Endothelial cell (in vitro differentiated cells): Measurements from ENCODE around the gene DROSHA. TPM values are rescaled to one million over a fixed set of nuclear protein-coding genes. Genes with fewer than 3 reads are reported as not detected.

Experiments used
- DNase-seq: peaks from one replicate; pipeline ENCODE4 v3.0.0; 2021; ENCODE audit warnings: low spot score
- H3K27ac Mint-ChIP-seq: one replicate; pipeline ENCODE4 v1.8.0; 2021; ENCODE audit warnings: mixed read lengths, inconsistent platforms; ENCODE audit not compliant: unreplicated experiment
- H3K27me3 Mint-ChIP-seq: one replicate; pipeline ENCODE4 v1.8.0; 2021; ENCODE audit warnings: mild to moderate bottlenecking, moderate library complexity, mixed read lengths, inconsistent platforms; ENCODE audit not compliant: unreplicated experiment
- H3K36me3 Mint-ChIP-seq: one replicate; pipeline ENCODE4 v1.8.0; 2021; ENCODE audit warnings: mild to moderate bottlenecking, low read depth, mixed read lengths, inconsistent platforms; ENCODE audit not compliant: unreplicated experiment
- H3K4me1 Mint-ChIP-seq: one replicate; pipeline ENCODE4 v1.8.0; 2021; ENCODE audit warnings: mild to moderate bottlenecking, mixed read lengths, inconsistent platforms; ENCODE audit not compliant: unreplicated experiment
- H3K4me3 Mint-ChIP-seq: one replicate; pipeline ENCODE4 v1.8.0; 2021; ENCODE audit warnings: mild to moderate bottlenecking, mixed read lengths, inconsistent platforms; ENCODE audit not compliant: unreplicated experiment
- H3K9me3 Mint-ChIP-seq: one replicate; pipeline ENCODE4 v1.8.0; 2021; ENCODE audit warnings: mixed read lengths, inconsistent platforms; ENCODE audit not compliant: unreplicated experiment
- CTCF ChIP-seq: fragments of 200-600 bp; sonication (generic); IDR thresholded peaks from one replicate; pipeline ENCODE4 v1.5.0; 2021; ENCODE audit warnings: antibody characterized with exemption; ENCODE audit not compliant: unreplicated experiment
- total RNA-seq: library from RNA; stranded (reverse); fragmentation: NEBNext Ultra II Directional; extraction: Animal tissue kit (Norgen Biotek cat#: 25700); gene quantifications from one replicate; pipeline ENCODE4 v1.2.1, GENCODE V29; 2021; ENCODE audit not compliant: unreplicated experiment

Gene DROSHA
- total RNA-seq, 1 donor from 2014 or later, result 98.2 TPM

GRCh38 chr5:31355337-31355736 lies 176.6 kb downstream of the DROSHA start:
- H3K9me3 Mint-ChIP-seq, result no peaks in the 10 kb centered on the region
- DNase-seq, result no peak
- H3K27me3 Mint-ChIP-seq, result no peaks in the 10 kb centered on the region
- TF ChIP-seq CTCF, result no peak
- no peak overlapping the region for H3K27ac Mint-ChIP-seq
- no peak overlapping the region for H3K4me3 Mint-ChIP-seq
- peaks cover 34% of the 10 kb centered on the region for H3K4me1 Mint-ChIP-seq
- peaks cover 4% of the 10 kb centered on the region for H3K36me3 Mint-ChIP-seq

Other genes with a start within 250 kb of the DROSHA start
- gene C5orf22, start 208 bp upstream of the DROSHA start, total RNA-seq, result 26.0 TPM
- gene PDZD2, start 107.0 kb upstream of the DROSHA start, total RNA-seq, result 71.1 TPM